Breast epithelium (tissue), 4 donors: Measurements from ENCODE around the gene ERN1. TPM values are rescaled to one million over a fixed set of nuclear protein-coding genes. Genes with fewer than 3 reads are reported as not detected.

Experiments
- DNase-seq, 2 donors: peaks; one replicate each; pipeline ENCODE4 v3.0.0-alpha.2; 2019; ENCODE audit warnings: low spot score in 2 of 2
- H3K27ac ChIP-seq, 2 donors: fragments of 200-600 bp; sonication (generic) in 1 of 2; one replicate each; pipeline ENCODE4 v1.5.1; 2016 to 2019; ENCODE audit warnings: mild to moderate bottlenecking in 1 of 2
- H3K27me3 ChIP-seq, 2 donors: fragments of 200-600 bp; sonication (generic) in 1 of 2; one replicate each; pipeline versions ENCODE4 v1.5.1 to v1.6.0; 2017 to 2019; ENCODE audit warnings: control low read depth in 1 of 2, mild to moderate bottlenecking in 1 of 2
- H3K36me3 ChIP-seq: fragments of 200-600 bp; one replicate; pipeline ENCODE4 v1.5.1; 2019
- H3K4me1 ChIP-seq, 2 donors: fragments of 200-600 bp; sonication (generic); one replicate each; pipeline ENCODE4 v1.5.1; 2016 to 2019; ENCODE audit warnings: control low read depth in 1 of 2
- H3K4me3 ChIP-seq, 3 donors: fragments of 200-600 bp; sonication (generic); 1 replicate in 2 of 3; 2 replicates in 1 of 3; pipeline ENCODE4 v1.5.1; 2016 to 2019; ENCODE audit warnings: mild to moderate bottlenecking in 3 of 3, moderate library complexity in 2 of 3
- H3K9me3 ChIP-seq, 2 donors: fragments of 200-600 bp; sonication (generic) in 1 of 2; one replicate each; pipeline ENCODE4 v1.5.1; 2016 to 2019; ENCODE audit warnings: control low read depth in 1 of 2
- CTCF ChIP-seq, 3 donors: fragments of 450-650 bp; IDR thresholded peaks; one replicate each; pipeline ENCODE4 v1.5.1; 2016 to 2017; ENCODE audit warnings: antibody characterized with exemption in 3 of 3, mild to moderate bottlenecking in 3 of 3, moderate library complexity in 3 of 3
- POLR2A ChIP-seq: fragments of 450-650 bp; IDR thresholded peaks from one replicate; pipeline ENCODE4 v1.6.1; 2016; ENCODE audit warnings: antibody characterized with exemption, mild to moderate bottlenecking, moderate library complexity
- POLR2AphosphoS5 ChIP-seq, 3 donors: sonication (generic); formaldehyde crosslinking; IDR thresholded peaks; one replicate each; pipeline ENCODE4 v1.6.1; 2017; ENCODE audit warnings: antibody characterized with exemption in 3 of 3
- intact Hi-C: fragments of 100-400 bp; cut with DNase I; formaldehyde crosslinking; loops from one replicate; pipeline ENCODE4 v1.15.1; 2023; ENCODE audit warnings: low total_unique reads
- total RNA-seq, 3 donors: library from RNA; depleted of rRNA; stranded (reverse); fragments of >200 nt; gene quantifications; one replicate each; pipeline ENCODE4 v1.1.0, GENCODE V29; 2016

The ERN1 gene
- total RNA-seq, 3 donors from 2014 or later, result 13.1 to 40.8 (median 34.7) TPM

GRCh38 chr17:64075913-64076312 lies 54.0 kb downstream of the ERN1 start:
- H3K27ac ChIP-seq, result peak overlapping the region; percentile 76 to 80
- H3K9me3 ChIP-seq, result no peaks in the 10 kb centered on the region
- H3K4me1 ChIP-seq, result no peaks in the 10 kb centered on the region
- no peak for TF ChIP-seq CTCF (IDR thresholded peaks at IDR 0.05)
- TF ChIP-seq POLR2AphosphoS5 (IDR thresholded peaks at IDR 0.05), result no peak
- no peak for TF ChIP-seq POLR2A
- DNase-seq, result no peak
- intact Hi-C loops, result no loop called here
- H3K27me3 ChIP-seq, result no peaks in the 10 kb centered on the region
- H3K36me3 ChIP-seq, result no peaks in the 10 kb centered on the region
- no peak overlapping the region for H3K4me3 ChIP-seq

GRCh38 chr17:64074704-64075426 lies 55.1 kb downstream of the ERN1 start:
- no peaks in the 10 kb centered on the region for H3K36me3 ChIP-seq
- H3K4me3 ChIP-seq, result no peak overlapping the region
- no peaks in the 10 kb centered on the region for H3K4me1 ChIP-seq
- peak overlapping the region; percentile 76 to 80 for H3K27ac ChIP-seq
- H3K9me3 ChIP-seq, result peaks cover 0 to under 1% of the 10 kb centered on the region in 2 donors
- H3K27me3 ChIP-seq, result no peaks in the 10 kb centered on the region
- TF ChIP-seq CTCF (IDR thresholded peaks at IDR 0.05) (no peak), POLR2A (no peak), POLR2AphosphoS5 (IDR thresholded peaks at IDR 0.05) (no peak)
- intact Hi-C loops, result no loop called here
- DNase-seq, result no peak

- Histone ChIP-seq H3K4me3 (no peak overlapping the region), H3K4me1 (no peaks in the 10 kb centered on the region), H3K9me3 (peaks cover 8 to 9% of the 10 kb centered on the region in 2 donors), H3K27me3 (no peaks in the 10 kb centered on the region), H3K36me3 (peaks cover 5% of the 10 kb centered on the region), H3K27ac (peak overlapping the region; percentile 60 to 80)
- DNase-seq, result no peak
- intact Hi-C loops, result no loop called here
- no peak for TF ChIP-seq POLR2AphosphoS5 (IDR thresholded peaks at IDR 0.05)
- no peak for TF ChIP-seq POLR2A
- no peak for TF ChIP-seq CTCF (IDR thresholded peaks at IDR 0.05)
Observed at GRCh38 chr17:64073771-64074703, 55.9 kb downstream of the ERN1 start.

GRCh38 chr17:64071111-64071510 lies 58.8 kb downstream of the ERN1 start:
- no peak for DNase-seq
- TF ChIP-seq POLR2AphosphoS5 (IDR thresholded peaks at IDR 0.05), result no peak
- no peak for TF ChIP-seq CTCF (IDR thresholded peaks at IDR 0.05)
- TF ChIP-seq POLR2A, result no peak
- Histone ChIP-seq H3K27ac (no peak overlapping the region), H3K4me1 (no peaks in the 10 kb centered on the region), H3K36me3 (peaks cover 14% of the 10 kb centered on the region), H3K9me3 (peaks cover 10 to 14% of the 10 kb centered on the region in 2 donors), H3K27me3 (no peaks in the 10 kb centered on the region), H3K4me3 (no peak overlapping the region)
- intact Hi-C loops, result no loop called here

GRCh38 chr17:64070213-64070612 lies 59.7 kb downstream of the ERN1 start:
- no peak for DNase-seq
- intact Hi-C loops, result no loop called here
- no peak for TF ChIP-seq POLR2AphosphoS5 (IDR thresholded peaks at IDR 0.05)
- no peak for TF ChIP-seq CTCF (IDR thresholded peaks at IDR 0.05)
- no peak for TF ChIP-seq POLR2A
- Histone ChIP-seq H3K4me3 (no peak overlapping the region), H3K4me1 (no peaks in the 10 kb centered on the region), H3K27ac (no peak overlapping the region), H3K27me3 (no peaks in the 10 kb centered on the region), H3K36me3 (peaks cover 14% of the 10 kb centered on the region), H3K9me3 (peaks cover 10 to 14% of the 10 kb centered on the region in 2 donors)
